ENCODE results near the gene RAB39A.

- TF ChIP-seq, protein P1, sequence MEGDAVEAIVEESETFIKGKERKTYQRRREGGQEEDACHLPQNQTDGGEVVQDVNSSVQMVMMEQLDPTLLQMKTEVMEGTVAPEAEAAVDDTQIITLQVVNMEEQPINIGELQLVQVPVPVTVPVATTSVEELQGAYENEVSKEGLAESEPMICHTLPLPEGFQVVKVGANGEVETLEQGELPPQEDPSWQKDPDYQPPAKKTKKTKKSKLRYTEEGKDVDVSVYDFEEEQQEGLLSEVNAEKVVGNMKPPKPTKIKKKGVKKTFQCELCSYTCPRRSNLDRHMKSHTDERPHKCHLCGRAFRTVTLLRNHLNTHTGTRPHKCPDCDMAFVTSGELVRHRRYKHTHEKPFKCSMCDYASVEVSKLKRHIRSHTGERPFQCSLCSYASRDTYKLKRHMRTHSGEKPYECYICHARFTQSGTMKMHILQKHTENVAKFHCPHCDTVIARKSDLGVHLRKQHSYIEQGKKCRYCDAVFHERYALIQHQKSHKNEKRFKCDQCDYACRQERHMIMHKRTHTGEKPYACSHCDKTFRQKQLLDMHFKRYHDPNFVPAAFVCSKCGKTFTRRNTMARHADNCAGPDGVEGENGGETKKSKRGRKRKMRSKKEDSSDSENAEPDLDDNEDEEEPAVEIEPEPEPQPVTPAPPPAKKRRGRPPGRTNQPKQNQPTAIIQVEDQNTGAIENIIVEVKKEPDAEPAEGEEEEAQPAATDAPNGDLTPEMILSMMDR (IDR thresholded peaks at IDR 0.05; ENCODE audit: low read depth, low read length, missing input control): no peak
- no peak for TF ChIP-seq EGR1 (IDR thresholded peaks at IDR 0.05; ENCODE audit: low read depth in 2 of 2)
- no peak for TF ChIP-seq HNF4G (IDR thresholded peaks at IDR 0.05)
- no peak for TF ChIP-seq REST (IDR thresholded peaks at IDR 0.05)
- TF ChIP-seq TAF1 (conservative IDR thresholded peaks at IDR 0.05): no peak
- TF ChIP-seq MAX (IDR thresholded peaks at IDR 0.05): no peak
- TF ChIP-seq RAD21 (IDR thresholded peaks at IDR 0.05): no peak
- TF ChIP-seq FOXA1 (IDR thresholded peaks at IDR 0.05): no peak
- no peak for TF ChIP-seq ZBTB33 (IDR thresholded peaks at IDR 0.05)
- no peak for TF ChIP-seq GABPA (IDR thresholded peaks at IDR 0.05 in 1 of 2, conservative IDR thresholded peaks at IDR 0.05 in 1 of 2)
- TF ChIP-seq NR2F2 (IDR thresholded peaks at IDR 0.05): no peak
- TF ChIP-seq YY1 (IDR thresholded peaks at IDR 0.05): no peak
- no peak for TF ChIP-seq ATF3 (IDR thresholded peaks at IDR 0.05)
- no peak for TF ChIP-seq FOXA2 (IDR thresholded peaks at IDR 0.05)
These were observed 13.0 kb upstream of the RAB39A start for GRCh38 chr11:107915229-107915628.
